VCaP (cell line): ENCODE measurements around the gene LTBP2.

Experiments used
- H3K27ac ChIP-seq: fragments of 450-650 bp; 2 replicates; pipeline ENCODE4 v1.5.1; 2017
- TF ChIP-seq, protein P1 (sequence below): fragments of 450-650 bp; conservative IDR thresholded peaks from 2 replicates; pipeline ENCODE4 v1.5.1; 2017; ENCODE audit warnings: mild to moderate bottlenecking, moderate library complexity

The LTBP2 gene

DNA sequence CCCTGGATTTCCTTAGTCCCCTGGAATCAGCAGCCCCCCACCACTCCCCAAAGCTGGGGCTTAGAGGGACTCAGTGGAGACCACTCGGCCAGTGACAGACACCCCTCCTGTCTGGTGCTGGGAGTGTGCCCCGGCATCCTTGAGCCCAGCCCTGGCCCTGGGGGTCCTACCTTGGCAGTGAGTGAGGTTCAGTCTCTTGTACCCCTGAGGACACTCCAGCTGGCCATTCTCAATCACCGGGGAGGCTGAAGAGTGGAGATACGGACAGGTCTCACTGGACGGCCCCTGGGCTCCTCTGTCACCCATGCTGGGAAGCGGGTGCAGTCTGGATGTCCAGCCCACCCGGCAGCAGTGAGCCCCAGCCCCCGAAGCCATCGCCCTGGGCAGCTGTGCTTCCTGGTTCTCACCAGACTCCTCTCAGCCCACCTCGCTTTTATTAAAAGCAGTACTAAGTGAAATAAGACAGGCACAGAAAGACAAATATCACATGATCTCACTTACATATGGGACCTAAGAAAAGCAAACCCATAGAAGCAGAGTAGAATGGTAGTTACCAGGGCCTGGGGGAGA lies 76.2 kb downstream of the LTBP2 start:
- no peak overlapping the region for H3K27ac ChIP-seq
- TF ChIP-seq, protein P1, sequence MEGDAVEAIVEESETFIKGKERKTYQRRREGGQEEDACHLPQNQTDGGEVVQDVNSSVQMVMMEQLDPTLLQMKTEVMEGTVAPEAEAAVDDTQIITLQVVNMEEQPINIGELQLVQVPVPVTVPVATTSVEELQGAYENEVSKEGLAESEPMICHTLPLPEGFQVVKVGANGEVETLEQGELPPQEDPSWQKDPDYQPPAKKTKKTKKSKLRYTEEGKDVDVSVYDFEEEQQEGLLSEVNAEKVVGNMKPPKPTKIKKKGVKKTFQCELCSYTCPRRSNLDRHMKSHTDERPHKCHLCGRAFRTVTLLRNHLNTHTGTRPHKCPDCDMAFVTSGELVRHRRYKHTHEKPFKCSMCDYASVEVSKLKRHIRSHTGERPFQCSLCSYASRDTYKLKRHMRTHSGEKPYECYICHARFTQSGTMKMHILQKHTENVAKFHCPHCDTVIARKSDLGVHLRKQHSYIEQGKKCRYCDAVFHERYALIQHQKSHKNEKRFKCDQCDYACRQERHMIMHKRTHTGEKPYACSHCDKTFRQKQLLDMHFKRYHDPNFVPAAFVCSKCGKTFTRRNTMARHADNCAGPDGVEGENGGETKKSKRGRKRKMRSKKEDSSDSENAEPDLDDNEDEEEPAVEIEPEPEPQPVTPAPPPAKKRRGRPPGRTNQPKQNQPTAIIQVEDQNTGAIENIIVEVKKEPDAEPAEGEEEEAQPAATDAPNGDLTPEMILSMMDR, result no peak

GRCh38 chr14:74533576-74533975 lies 78.5 kb downstream of the LTBP2 start:
- TF ChIP-seq, protein P1, result no peak
- H3K27ac ChIP-seq, result no peak overlapping the region

GRCh38 chr14:74532246-74532645 lies 79.8 kb downstream of the LTBP2 start:
- TF ChIP-seq, protein P1, result no peak
- no peak overlapping the region for H3K27ac ChIP-seq

GRCh38 chr14:74531467-74531866 lies 80.6 kb downstream of the LTBP2 start:
- TF ChIP-seq, protein P1, result no peak
- no peak overlapping the region for H3K27ac ChIP-seq

DNA sequence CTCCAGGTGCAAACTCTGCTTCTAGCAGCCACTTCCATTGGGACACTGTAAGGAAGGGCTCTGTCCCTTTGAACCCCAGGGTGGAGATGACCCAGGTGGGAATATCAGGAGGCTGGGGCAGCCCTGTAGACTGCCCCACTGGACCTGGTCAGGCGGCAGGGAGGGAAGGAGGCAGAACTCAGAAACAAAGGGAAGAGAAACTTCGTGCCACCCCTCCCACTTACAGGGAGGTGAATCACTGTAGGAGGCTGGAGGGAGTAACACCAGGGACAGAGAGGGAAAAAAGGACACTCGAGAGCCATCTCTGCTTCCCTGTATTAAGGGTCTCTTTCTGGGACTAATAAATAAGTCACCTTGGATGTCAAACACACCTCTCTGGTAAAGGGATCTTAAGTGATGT lies 81.0 kb downstream of the LTBP2 start:
- TF ChIP-seq, protein P1, result no peak
- no peak overlapping the region for H3K27ac ChIP-seq

DNA sequence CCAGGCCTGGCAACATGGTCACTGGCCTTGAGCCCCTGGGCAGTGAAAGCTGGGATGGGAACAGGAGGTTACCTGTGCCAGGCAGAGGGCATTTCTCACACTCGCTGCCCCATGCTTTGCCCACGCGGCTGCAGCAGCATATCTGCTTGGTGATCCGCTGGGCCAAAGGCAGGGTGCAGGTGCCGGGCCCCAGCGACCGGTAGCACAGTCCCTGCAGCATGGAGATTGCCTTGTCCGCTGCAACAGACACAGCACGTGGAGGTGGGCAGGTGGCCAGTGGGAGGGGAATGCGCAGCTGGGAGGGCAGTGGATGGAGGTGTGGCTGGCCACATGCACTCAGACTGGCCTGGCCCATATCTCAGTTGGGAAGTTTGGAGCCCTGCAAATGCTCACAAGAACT lies 83.2 kb downstream of the LTBP2 start:
- TF ChIP-seq, protein P1, result no peak
- H3K27ac ChIP-seq, result no peak overlapping the region

GRCh38 chr14:74528406-74528805 lies 83.6 kb downstream of the LTBP2 start:
- TF ChIP-seq, protein P1, result no peak
- H3K27ac ChIP-seq, result no peak overlapping the region
